Eye (tissue), 1 donor: Measurements from ENCODE around the gene NAV2.

Experiments used
- DNase-seq: peaks from one replicate; pipeline ENCODE4 v3.0.0-alpha.2; 2015

The NAV2 gene

GRCh38 chr11:19840961-19841360 lies 128.3 kb downstream of the NAV2 start:
- no peak for DNase-seq

DNA sequence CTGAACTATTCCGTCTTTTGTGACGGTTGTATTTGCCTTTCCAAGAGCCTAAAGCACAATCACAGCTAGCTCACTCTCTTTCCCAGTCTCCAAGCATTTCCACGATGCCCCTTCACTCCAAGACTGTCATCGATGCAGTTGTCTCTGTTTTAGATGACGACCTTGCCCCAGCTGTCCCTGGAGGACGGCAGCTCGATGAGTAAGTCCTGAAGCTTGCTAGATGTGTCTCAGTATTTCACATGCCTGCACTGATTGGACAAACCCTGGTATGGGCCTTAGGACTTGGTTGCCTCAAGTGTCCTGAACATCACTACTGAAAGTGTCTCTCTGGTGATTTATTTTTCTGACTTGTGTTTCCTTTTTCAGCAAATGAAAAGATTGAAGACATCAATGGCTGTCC lies 129.9 kb downstream of the NAV2 start:
- no peak for DNase-seq

DNA sequence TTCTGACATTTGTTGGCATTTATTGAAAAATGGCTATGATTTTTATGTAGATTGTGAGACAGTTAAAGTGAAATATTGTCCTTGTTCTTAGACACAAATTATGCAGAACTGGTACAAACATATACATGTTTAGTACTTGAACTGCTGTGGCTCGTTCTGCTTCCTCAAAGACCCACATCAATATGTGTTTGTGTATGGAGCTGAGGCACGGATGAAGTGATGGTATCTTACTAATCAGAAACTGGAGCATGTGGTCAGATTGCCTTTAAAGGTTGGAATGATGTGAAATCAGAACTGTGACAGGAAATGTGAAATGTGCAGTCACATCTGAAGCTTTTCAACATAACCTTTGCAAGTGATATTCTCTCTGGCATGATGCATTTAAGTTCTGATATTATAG lies 130.4 kb downstream of the NAV2 start:
- no peak for DNase-seq

DNA sequence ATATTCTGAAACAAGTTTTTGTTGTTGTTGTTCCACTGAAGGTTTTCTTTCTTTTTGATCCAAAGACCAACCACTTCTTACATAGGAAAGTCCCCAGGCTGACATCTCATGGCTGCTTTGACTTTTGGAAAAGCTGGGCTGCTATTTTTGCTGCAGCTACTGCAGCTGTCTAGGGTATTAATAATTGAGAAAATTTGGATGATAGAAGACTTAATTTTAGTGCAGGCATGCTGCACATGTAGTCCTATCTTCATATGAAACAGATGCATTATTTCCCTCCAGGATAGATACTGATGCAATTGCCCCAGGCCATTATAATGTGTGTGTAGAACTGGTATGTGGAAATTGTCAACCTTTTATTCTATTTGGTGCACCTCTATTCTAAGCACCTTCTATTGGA lies 131.4 kb downstream of the NAV2 start:
- no peak for DNase-seq

GRCh38 chr11:19844806-19845205 lies 132.2 kb downstream of the NAV2 start:
- no peak for DNase-seq

DNA sequence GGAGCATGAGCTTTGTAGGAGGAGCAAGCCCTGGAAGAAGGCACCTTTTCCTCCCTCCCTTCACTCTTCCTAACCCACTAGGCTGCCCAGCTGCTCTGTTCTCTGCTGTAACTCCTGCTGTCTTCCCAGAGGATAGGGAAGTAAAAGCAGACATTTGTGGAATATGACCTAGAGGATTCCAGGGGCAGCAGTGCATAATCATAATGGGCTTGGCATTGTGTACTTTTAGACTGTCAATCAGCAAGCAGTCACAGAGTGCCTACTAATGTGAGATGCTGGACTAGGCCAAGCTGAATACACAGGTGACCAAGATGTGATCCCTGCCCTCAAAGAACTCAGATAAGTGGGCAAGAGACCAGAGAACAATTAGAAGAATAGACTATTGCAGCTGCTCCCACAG lies 133.0 kb downstream of the NAV2 start:
- no peak for DNase-seq

DNA sequence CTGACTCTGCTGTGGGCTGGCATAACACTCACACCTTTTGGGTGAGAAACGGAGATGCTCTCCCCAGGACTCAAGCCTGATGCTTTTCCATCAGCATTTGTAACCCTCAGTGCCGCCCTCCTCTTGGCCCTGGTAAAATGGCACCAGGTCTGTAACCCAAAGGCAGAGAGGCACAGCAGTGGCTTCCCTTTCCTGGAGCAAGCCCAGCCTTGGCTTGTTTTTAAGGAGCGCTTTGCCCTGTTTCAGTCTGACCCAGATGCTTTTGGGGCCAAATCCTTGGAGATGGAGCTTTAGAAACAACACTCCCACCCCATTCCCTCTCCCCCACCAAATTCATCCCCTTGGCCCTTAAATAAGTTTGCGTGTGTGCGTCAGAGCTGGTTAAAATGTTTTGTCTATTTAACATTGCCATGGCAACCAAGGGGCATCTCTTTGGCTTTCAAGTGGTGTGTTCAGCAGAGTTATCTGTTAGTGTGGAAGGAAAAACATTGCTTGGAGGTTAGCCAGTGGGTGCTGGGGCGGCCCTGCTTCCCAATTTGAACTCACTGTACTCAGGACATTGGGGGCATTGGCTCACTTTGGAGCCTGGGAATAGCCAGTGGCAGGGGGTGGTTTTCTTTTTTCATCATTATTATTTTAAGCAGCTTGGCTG lies 134.1 kb downstream of the NAV2 start:
- peak; percentile 61 for DNase-seq

DNA sequence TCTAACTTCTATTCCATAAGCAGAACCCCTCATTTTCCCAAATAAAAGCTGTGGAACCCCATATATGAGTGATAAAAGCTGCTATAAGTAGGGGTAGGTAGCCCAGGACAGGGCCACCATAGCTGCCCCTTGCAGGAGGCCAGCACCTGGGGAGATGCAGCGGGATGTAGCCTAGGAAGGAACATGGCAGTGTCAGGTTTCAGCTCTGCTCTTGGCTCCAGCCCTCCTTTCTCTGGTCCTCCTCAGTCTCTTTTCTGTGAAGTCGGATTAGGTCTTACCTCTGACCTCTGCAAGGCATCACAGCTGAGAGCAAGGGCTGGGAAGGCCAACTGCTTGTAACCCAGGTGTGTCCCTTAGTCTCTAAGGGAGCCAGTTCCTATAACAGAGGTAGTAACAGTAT lies 135.6 kb downstream of the NAV2 start:
- no peak for DNase-seq

DNA sequence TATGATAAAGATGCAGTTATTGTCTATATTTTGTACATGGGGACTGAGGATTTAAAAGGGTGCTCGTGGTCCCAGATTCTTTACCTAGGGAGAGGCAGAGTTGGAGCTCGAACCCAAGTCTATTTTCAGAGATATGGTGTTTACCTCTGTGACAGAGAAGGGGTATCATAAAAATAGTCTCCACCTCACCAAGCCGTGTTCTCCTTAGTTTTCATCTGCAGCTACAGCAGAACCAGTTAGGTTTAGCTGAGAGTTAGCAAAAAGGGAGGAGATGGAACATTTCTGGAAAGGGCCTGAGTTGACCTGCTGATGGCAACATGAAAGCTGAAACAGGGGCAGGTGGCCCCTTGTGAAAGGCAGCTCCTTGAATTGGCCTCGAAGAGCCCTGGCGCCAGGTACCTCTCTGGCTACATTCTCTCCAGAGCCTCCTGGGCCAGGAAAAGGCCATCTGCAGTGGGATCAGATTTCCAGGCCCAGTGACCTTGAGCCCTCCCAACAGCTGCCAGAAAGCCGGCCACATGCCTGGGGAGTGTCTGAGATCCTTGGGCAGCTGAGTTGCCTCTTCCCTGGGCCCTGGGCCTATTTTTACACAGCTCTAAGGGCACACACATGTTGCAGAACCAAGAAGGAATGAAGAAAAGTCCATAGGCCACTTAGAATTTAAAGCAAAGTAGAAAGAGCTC lies 136.6 kb downstream of the NAV2 start:
- DNase-seq = no peak

DNA sequence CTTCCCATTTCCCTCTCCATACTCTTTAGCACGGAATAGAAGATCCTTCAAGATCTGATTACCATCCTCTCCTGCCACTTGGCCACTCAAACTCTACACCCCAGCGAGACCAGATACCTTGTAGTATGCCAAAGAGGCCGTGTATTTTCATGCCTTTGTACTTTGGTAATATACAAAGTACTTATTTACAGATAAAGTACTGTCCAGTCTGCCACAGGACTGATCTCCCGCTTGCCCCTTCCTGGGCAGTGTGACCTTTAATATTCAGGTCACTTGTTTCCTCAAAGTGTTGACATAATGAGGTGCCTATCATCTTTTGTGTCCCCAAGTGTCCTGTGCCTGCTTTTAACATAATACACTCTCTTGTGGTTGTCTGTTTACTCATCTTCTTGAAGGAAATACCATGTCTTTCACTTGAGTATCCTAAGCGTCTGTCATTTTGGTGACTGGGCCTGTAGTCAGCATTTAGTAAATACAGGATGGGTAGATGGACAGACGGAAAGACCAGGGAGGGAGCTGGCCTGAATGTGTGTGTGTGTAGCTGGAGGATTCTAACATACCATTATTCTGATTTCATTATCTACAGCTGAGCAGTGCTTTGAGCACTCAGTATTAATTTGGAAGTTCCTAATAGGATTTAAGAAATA lies 137.4 kb downstream of the NAV2 start:
- no peak for DNase-seq

GRCh38 chr11:19852288-19852687 lies 139.7 kb downstream of the NAV2 start:
- no peak for DNase-seq

GRCh38 chr11:19853016-19853415 lies 140.4 kb downstream of the NAV2 start:
- DNase-seq = no peak

DNA sequence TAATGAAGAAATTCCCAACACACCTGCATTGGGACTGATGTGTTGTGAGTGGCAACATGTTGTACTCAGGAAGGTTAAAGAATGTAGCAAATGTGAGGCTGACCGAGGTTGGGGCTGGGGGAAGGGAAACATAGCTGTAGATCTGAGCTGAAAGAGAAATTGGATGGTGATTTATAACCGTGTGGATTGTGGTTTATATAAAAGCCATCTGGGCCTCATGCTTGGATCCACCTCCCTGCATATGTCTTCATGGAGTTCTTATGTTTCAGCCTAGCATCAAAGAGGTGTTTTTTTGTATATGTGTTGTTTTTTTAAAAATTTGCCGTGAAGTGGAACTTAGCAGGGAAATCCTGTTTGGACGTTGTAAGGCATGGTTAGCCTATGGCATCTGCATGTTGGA lies 141.3 kb downstream of the NAV2 start:
- no peak for DNase-seq

DNA sequence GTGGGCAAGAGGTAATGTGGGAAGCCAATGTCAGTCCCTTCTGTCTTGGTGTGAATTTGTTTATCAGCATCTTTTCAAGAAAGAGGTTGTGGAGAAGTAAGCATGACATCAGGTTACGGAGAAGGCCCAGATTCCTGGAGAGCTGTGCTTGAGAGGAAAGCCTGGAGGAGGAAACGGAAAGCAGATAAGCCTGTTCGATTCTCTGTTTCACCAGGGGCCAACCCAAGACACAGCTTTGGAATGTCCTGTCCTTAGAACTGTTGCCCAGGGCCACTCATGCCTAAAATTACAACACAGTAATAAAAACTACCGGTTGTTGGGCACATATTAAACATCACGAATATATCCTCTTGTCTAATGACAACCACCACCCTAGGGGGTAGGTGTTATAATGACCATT lies 148.5 kb downstream of the NAV2 start:
- no peak for DNase-seq

- DNase-seq = no peak
These were observed 149.5 kb downstream of the NAV2 start for GRCh38 chr11:19862091-19862490.

DNA sequence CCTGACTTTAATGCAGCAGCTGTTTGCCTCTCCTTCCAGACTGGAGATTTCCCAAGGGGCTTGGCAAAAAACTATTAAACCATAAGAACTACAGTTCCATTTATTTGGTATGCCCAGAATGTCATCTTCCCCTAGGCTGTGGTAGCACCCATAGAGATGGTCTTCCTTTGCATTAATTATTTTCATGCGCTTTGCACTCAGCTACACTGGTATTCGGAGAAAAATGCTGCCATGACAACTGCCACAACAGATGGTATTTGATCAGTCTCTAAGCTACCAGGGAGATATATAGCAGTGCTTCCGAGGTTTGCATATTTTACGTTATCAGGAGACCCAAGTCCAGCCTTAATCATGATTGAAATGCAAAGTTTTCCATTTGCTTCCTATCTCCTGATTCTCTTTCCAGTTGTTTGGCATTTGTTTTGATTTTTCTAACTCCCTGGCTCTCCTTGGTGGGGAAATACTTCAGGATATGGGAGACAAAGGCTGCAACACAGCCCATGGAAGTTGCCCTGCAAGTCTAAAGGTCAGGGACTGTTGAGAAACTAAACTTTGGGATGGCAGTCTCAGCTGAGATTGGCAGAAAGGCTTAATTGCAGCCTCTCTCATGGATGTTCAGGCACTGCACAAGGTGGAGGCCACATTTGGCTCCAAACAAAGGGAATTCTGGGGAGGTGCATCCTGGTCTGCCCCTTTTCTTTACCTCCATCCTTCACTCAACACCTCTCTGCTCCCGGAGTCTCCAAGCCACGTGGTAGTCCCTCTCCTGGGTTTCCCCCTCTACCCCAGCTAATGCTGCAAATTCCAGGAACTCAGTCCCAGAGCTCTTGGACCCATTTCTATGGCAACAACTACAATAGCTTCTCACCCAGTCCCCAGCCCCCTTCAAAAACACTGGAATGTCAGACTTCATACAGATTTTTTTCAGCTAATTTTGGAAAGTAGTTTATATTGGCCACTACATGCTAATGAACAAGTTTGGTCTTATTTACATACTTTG lies 151.8 kb downstream of the NAV2 start:
- DNase-seq = peak; percentile 61

DNA sequence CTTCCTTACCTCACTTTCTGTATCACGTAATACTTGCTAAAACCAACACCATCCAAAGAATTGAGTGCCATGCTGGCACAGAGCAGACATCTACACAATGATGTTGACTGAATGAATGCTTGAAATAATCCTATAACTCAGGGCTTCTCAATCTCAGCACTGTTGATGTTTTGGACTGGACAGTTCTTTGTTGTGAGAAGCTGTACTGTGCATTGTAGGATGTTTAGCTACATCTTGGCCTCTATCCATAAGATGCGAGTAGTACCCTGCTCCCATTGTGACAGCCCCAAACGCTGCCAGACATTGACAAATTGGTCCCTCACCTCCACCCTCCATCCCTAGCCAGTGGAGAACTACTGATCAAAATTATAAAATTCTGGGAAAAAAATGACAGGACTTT lies 153.4 kb downstream of the NAV2 start:
- DNase-seq = no peak

GRCh38 chr11:19866521-19866920 lies 153.9 kb downstream of the NAV2 start:
- no peak for DNase-seq

DNA sequence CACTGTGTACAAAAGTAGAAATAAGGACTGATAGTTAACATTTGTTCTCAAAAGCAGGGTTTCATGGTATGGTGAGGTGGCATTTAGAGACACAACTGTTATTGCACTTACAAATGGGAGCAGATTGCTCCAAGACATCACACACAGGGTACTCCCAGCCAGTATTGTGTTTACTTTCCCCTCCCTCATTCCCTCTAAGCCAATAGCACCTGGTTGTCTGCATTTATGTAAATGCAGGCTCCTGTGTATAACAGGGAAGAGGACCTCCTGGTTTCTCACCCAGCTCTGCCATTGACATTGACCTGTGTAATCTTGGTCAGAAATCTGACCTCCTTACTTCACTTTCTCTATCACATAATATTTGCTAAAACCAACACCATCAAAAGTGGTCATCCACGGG lies 154.4 kb downstream of the NAV2 start:
- no peak for DNase-seq

- DNase-seq = peak; percentile 36
These were observed 155.7 kb downstream of the NAV2 start for GRCh38 chr11:19868281-19868821.

DNA sequence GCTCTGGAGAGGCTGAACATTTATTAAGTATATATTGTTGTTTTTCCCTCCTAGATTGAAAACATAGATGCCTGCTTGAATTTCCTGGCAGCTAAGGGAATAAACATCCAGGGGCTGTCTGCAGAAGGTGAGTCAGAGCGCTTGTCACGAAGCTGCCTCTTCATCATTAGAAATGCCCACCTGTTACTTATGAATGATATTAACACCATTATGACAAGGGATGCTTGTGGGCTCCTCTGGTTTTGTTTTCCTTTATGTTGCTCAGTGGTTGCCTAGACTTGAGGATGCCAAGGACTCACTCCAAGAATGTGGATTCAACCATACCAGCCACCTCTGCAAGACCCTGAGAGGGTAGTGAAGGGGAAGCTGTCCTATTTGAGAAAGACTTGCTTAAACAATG lies 156.2 kb downstream of the NAV2 start:
- DNase-seq = no peak

DNA sequence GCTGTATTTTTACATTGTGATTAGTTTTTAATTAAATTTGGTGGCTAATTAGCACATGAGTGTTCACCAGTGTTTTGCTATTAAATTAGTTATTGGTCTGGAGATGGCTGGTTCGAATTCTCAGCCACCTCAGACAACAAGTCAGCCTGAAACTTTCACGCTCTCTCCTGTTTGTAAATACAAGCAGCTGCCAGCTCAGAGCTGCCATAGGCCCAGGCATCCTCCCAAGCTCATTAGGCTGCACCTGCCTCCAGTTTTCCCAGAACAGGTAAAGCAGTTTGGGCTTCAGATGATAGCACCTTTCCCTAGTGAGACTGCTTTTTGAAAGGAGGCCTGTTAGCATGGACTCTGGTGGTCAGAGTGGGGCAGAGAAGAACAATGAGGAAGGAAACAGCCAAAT lies 156.8 kb downstream of the NAV2 start:
- no peak for DNase-seq
